ENCODE data around the gene SIK3. TPM values are rescaled to one million over a fixed set of nuclear protein-coding genes. Genes with fewer than 3 reads are reported as not detected.
A peak's percentile ranks its signal among the peaks of the same experiment; 100 is the strongest.
"Not testable (repeated sequence)": the region's sequence is repeated elsewhere in the genome, so short reads cannot be mapped to it uniquely, and the experiment has no call there.

SIK3 gene
- total RNA-seq, 1 donor from 2014 or later = 28.7 TPM

- ATAC-seq (no peak), DNase-seq (ENCODE audit: missing footprints) (no peak)
- intact Hi-C loops (cut with DNase I) = no loop called here
Observed at GRCh38 chr11:117117681-117118080, 19.5 kb upstream of the SIK3 start.

- intact Hi-C loops (cut with DNase I); DNase-seq (ENCODE audit: missing footprints); ATAC-seq: not testable (repeated sequence)
Observed at GRCh38 chr11:117112939-117113338, 14.7 kb upstream of the SIK3 start.

- intact Hi-C loops (cut with DNase I); ATAC-seq; DNase-seq (ENCODE audit: missing footprints): not testable (repeated sequence)
Observed at GRCh38 chr11:117112497-117112896, 14.3 kb upstream of the SIK3 start.

GRCh38 chr11:117110294-117110950 lies 12.2 kb upstream of the SIK3 start:
- DNase-seq (ENCODE audit: missing footprints) = no peak
- no peak for ATAC-seq
- intact Hi-C loops (cut with DNase I) = no loop called here

GRCh38 chr11:117107701-117108590 lies 9.7 kb upstream of the SIK3 start:
- intact Hi-C loops (cut with DNase I) = loop anchor here (2.0 kb wide), 3 partner anchors 117 to 317 kb away; partner anchors contain the start of gene APOA5
- no peak for DNase-seq (ENCODE audit: missing footprints)
- ATAC-seq = no peak

DNA sequence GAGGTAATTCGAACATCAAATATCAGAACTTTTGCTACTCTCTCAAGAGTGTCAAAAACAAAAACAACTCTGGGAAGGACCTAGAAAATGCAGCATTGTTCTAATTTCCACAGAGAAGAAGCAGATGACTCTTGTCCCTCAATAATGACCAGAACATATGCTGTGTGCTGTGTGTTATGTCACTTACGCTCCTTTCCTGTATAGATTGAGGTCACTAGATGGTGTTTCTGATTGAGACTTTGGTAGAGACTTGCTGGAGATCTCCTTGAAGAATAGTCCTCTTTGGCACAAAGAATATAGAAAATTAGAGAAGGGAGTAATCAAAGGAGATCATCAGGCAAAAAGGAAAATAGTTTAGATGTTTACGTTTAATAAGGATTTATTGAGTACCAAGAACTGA lies 2.3 kb upstream of the SIK3 start:
- no peak for ATAC-seq
- intact Hi-C loops (cut with DNase I) = no loop called here
- DNase-seq (ENCODE audit: missing footprints) = no peak

DNA sequence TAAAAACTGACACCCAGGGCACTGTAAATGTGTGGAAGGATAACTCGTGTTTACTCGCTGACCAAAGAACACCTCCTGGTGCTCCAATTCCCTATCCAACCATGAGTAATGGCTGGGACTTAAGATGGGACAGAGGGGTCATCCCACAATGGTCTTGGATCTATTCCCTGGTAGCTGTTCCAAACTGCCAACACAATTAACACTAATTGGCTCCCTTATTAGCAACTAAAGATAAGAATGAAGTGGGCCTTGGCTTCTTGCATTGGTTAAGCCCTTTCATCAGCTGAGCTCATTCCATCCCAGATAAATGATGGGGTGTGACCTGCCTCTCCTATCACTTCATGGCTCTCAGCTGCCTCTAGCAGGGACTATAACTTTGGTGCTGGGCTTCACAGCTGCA lies 1.5 kb upstream of the SIK3 start:
- intact Hi-C loops (cut with DNase I) = loop anchor here (5.0 kb wide), 3 partner anchors 142 to 228 kb away; partner anchors contain the start of gene CEP164
- ATAC-seq = no peak

GRCh38 chr11:117097389-117098268 lies 599 bp downstream of the SIK3 start:
- ATAC-seq = peak; percentile 1
- intact Hi-C loops (cut with DNase I) = loop anchor here (5.0 kb wide), 3 partner anchors 140 to 230 kb away; partner anchors contain the start of gene CEP164
- DNase-seq (ENCODE audit: missing footprints) = peak; percentile 78

More for the DNA sequence above, 1.5 kb upstream of the SIK3 start:
- DNase-seq (ENCODE audit: missing footprints) = no peak

GRCh38 chr11:117097014-117097388 lies 1.2 kb downstream of the SIK3 start:
- DNase-seq (ENCODE audit: missing footprints) (no peak), ATAC-seq (no peak)
- intact Hi-C loops (cut with DNase I) = loop anchor here (5.0 kb wide), 3 partner anchors 140 to 230 kb away; partner anchors contain the start of gene CEP164

DNA sequence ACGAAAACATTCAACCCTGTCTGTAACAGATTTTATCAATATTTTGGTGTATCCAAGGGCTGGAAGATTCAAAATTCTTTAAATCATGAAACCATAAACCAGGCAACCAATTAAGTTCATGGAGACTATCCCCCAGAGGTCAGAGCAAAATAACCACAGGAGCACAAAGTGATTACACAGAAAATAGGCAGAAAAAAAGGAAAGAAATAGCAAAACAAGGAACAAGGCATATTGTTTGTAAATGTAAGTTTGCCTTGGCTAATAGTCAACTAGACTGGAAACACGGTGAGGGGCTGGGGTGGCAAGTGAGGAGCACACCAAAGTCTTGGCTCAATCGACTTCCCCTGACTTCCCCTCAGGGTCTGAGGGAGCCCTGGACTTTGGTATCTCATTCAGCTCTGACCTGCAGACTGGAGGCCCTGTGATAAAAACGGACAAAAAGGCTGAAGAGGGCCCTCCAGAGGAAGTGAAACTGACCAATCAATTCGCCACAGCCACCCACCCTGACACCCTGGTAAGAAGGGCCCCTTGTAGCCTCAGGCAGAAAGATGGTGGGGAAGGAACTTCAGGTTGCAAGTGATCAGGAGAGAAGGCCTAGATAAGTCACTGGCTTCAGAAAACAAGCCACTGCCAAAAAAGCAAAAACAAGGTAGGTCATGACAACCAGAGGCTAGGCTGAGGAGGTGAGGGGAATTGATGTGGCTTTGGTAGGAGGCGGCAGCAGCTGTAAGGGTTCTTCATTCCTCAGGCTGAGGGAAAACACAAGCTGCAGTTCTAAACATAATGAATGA lies 1.8 kb downstream of the SIK3 start:
- no peak for DNase-seq (ENCODE audit: missing footprints)
- ATAC-seq = no peak
- intact Hi-C loops (cut with DNase I) = loop anchor here (5.0 kb wide), 3 partner anchors 139 to 231 kb away; partner anchors contain the start of gene CEP164

- ATAC-seq (no peak), DNase-seq (ENCODE audit: missing footprints) (no peak)
- intact Hi-C loops (cut with DNase I) = loop anchor here (5.0 kb wide), 3 partner anchors 138 to 232 kb away; partner anchors contain the start of gene CEP164
Observed at GRCh38 chr11:117095284-117096161, 2.7 kb downstream of the SIK3 start.

DNA sequence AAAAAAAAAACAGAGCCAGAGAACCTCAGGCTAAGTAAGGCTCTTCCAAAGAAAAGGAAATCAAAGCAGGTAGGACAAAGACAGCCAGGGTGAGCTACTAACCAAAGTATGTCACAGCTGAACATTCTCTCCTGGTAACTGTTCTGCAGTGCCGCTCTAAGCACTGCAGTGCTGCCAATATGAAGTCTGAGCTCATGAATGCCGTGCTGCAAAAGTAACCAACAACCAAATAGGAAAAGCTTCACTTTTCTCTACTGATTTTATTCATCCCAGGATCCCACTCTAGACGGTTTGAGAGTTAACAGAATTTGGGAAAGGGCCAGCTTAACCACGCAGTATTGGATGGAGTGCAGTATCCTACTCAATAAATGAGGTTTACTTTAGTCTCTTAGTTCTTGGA lies 3.5 kb downstream of the SIK3 start:
- DNase-seq (ENCODE audit: missing footprints) (no peak), ATAC-seq (no peak)
- intact Hi-C loops (cut with DNase I) = loop anchor here (5.0 kb wide), 3 partner anchors 137 to 233 kb away; partner anchors contain the start of gene CEP164

DNA sequence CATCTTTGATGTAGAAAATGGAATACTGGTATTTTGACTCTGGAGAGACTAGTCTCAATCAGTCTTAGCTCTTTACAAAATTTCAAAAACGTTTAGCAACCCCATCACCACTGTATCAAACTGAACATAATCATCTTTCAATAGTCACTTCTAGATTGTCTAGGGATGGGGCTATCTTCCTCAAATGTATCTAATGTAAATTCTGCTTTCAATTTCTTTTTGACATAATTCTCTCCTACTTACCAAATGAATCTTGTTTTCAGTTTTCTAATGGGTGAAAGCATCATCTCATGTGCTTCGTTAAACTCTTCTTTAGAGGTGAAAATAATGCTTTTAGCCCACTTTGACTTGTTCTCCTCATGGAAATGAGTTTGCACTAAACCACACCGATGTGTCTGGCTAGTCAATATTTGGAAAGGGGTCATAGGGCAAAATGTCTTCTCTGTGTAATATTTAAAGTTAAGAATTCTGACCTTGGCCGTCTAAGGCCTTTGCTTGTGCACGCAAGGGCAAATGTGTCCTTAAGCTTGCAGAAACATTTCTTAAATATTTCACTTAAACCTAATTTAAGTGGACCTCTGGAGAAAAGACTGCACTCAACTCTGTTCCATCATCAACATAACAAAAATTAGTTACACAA lies 5.2 kb downstream of the SIK3 start:
- ATAC-seq = no peak
- intact Hi-C loops (cut with DNase I) = no loop called here
- no peak for DNase-seq (ENCODE audit: missing footprints)

GRCh38 chr11:117091753-117092477 lies 6.3 kb downstream of the SIK3 start:
- ATAC-seq (no peak), DNase-seq (ENCODE audit: missing footprints) (no peak)
- intact Hi-C loops (cut with DNase I) = no loop called here

DNA sequence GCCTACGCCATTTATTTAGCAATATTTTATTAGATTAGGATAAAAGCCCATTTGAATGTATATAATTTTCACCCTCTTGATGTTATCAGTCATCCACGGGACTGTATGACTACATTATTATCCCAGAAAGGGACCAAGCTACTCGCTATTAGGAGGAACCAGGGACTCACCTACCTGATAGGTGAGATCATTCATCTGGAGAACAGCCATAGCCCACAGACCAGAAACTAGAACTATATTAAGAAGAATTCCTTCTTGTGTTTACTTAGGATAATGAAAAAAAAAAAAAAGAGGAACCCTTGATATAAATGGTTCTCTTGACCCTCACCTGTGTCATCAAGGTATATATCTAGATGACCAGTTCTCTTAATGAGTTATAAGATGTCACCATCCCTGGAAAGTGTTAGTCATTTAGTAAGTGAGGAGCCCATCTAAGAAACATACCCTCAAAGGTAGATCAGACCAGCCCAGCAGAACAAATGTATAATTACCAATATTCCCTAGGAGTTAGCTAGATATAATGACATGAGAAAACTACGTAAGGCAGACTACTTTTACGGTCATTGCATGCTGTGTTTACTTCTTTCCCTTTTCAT lies 8.0 kb downstream of the SIK3 start:
- ATAC-seq (no peak), DNase-seq (ENCODE audit: missing footprints) (no peak)
- intact Hi-C loops (cut with DNase I) = no loop called here

Data from Right ventricle myocardium inferior (tissue), 1 donor.